Liver (tissue), 9 donors: ENCODE results near the gene IRX2. TPM values are rescaled to one million over a fixed set of nuclear protein-coding genes. Genes with fewer than 3 reads are reported as not detected.

Experiments used
- DNase-seq: peaks from one replicate; pipeline ENCODE4 v3.0.0-alpha.2; 2017; ENCODE audit warnings: low spot score
- H3K27ac ChIP-seq, 2 donors: one replicate each; pipeline ENCODE4 v1.7.0; 2013; ENCODE audit warnings: inconsistent platforms in 2 of 2, low read length in 2 of 2, control low read depth in 1 of 2, low read depth in 1 of 2, mild to moderate bottlenecking in 1 of 2
- H3K27me3 ChIP-seq, 4 donors: one replicate each; pipeline versions ENCODE4 v1.6.1 to v1.7.0; 2013; ENCODE audit warnings: low read length in 3 of 4, inconsistent platforms in 1 of 4, mild to moderate bottlenecking in 1 of 4, moderate library complexity in 1 of 4; ENCODE audit not compliant: control insufficient read depth in 4 of 4, insufficient read depth in 4 of 4
- H3K36me3 ChIP-seq, 4 donors: one replicate each; pipeline versions ENCODE4 v1.6.1 to v1.7.0; 2013; ENCODE audit warnings: low read length in 3 of 4, mild to moderate bottlenecking in 3 of 4, low read depth in 1 of 4, moderate library complexity in 1 of 4; ENCODE audit not compliant: control insufficient read depth in 4 of 4, insufficient read depth in 3 of 4
- H3K4me1 ChIP-seq, 4 donors: one replicate each; pipeline versions ENCODE4 v1.6.1 to v1.7.0; 2013; ENCODE audit warnings: low read length in 3 of 4, mild to moderate bottlenecking in 3 of 4, moderate library complexity in 1 of 4; ENCODE audit not compliant: control insufficient read depth in 4 of 4, insufficient read depth in 4 of 4
- H3K4me3 ChIP-seq, 3 donors: one replicate each; pipeline versions ENCODE4 v1.6.1 to v1.7.0; 2013; ENCODE audit warnings: low read length in 3 of 3, control low read depth in 1 of 3, low read depth in 1 of 3, mild to moderate bottlenecking in 1 of 3
- H3K9ac ChIP-seq, 2 donors: one replicate each; pipeline ENCODE4 v1.7.0; 2013; ENCODE audit warnings: low read length in 2 of 2, mild to moderate bottlenecking in 2 of 2, moderate library complexity in 2 of 2, control low read depth in 1 of 2, low read depth in 1 of 2
- H3K9me3 ChIP-seq, 4 donors: one replicate each; pipeline versions ENCODE4 v1.6.1 to v1.7.0; 2013; ENCODE audit warnings: low read length in 3 of 4; ENCODE audit not compliant: control insufficient read depth in 4 of 4
- EGR1 ChIP-seq, 2 donors: IDR thresholded peaks; 2 replicates each; pipeline ENCODE4 v1.6.1; 2016 to 2018; ENCODE audit warnings: antibody characterized with exemption in 2 of 2, low read depth in 2 of 2
- FOXA1 ChIP-seq: IDR thresholded peaks from 2 replicates; pipeline ENCODE4 v1.6.1; 2016; ENCODE audit warnings: antibody characterized with exemption
- FOXA2 ChIP-seq: IDR thresholded peaks from 2 replicates; pipeline ENCODE4 v1.6.1; 2016; ENCODE audit warnings: antibody characterized with exemption
- GABPA ChIP-seq, 2 donors: IDR thresholded peaks in 1 of 2; conservative IDR thresholded peaks in 1 of 2; 2 replicates each; pipeline ENCODE4 v1.6.1; 2016; ENCODE audit warnings: antibody characterized with exemption in 2 of 2, mild to moderate bottlenecking in 1 of 2, moderate library complexity in 1 of 2
- HNF4A ChIP-seq, 2 donors: conservative IDR thresholded peaks; 2 replicates each; pipeline ENCODE4 v1.6.1; 2016; ENCODE audit warnings: antibody characterized with exemption in 2 of 2, mild to moderate bottlenecking in 2 of 2
- HNF4G ChIP-seq: IDR thresholded peaks from 2 replicates; pipeline ENCODE4 v1.6.1; 2016; ENCODE audit warnings: antibody characterized with exemption
- JUND ChIP-seq, 2 donors: IDR thresholded peaks; 2 replicates each; pipeline ENCODE4 v1.6.1; 2016; ENCODE audit warnings: antibody characterized with exemption in 2 of 2
- NR2F2 ChIP-seq: IDR thresholded peaks from 2 replicates; pipeline ENCODE4 v1.6.1; 2016; ENCODE audit warnings: antibody characterized with exemption
- RAD21 ChIP-seq, 2 donors: IDR thresholded peaks; 2 replicates each; pipeline ENCODE4 v1.6.1; 2016; ENCODE audit warnings: antibody characterized with exemption in 2 of 2, mild to moderate bottlenecking in 2 of 2
- RXRA ChIP-seq, 2 donors: IDR thresholded peaks; 2 replicates each; pipeline ENCODE4 v1.6.1; 2017 to 2018; ENCODE audit warnings: antibody characterized with exemption in 2 of 2, mild to moderate bottlenecking in 1 of 2
- SP1 ChIP-seq: IDR thresholded peaks from 2 replicates; pipeline ENCODE4 v1.6.1; 2018; ENCODE audit warnings: antibody characterized with exemption, mild to moderate bottlenecking
- TAF1 ChIP-seq: conservative IDR thresholded peaks from 2 replicates; pipeline ENCODE4 v1.6.1; 2016; ENCODE audit warnings: antibody characterized with exemption, mild to moderate bottlenecking
- YY1 ChIP-seq: IDR thresholded peaks from 2 replicates; pipeline ENCODE4 v1.6.1; 2016; ENCODE audit warnings: antibody characterized with exemption, mild to moderate bottlenecking
- WGBS: extraction: QIAGEN DNeasy Blood & Tissue Kit; methylation state at CpG from one replicate; pipeline ENCODE4 v1.1.7; 2013; 5-methylcytosine and 5-hydroxymethylcytosine counted together
- polyA plus RNA-seq, 2 donors: library from polyadenylated mRNA; stranded (reverse) in 1 of 2; unstranded in 1 of 2; fragments of 200-250 nt in 1 of 2; fragments of >200 nt in 1 of 2; fragmentation: Nextera tagmentation in 1 of 2; extraction: Ambion mirVana in 1 of 2; gene quantifications; one replicate each; pipeline versions ENCODE4 v1.2.1 to v1.2.3, GENCODE V29; 2013 to 2015
- total RNA-seq, 2 donors: library from RNA; depleted of rRNA; stranded (reverse); fragments of >200 nt; gene quantifications; one replicate each; pipeline ENCODE4 v1.2.3, GENCODE V29; 2014
- TF ChIP-seq, protein P1 (sequence below): IDR thresholded peaks from 2 replicates; pipeline ENCODE4 v1.6.1; 2016; ENCODE audit warnings: antibody characterized with exemption
- TF ChIP-seq, protein P2 (sequence below): IDR thresholded peaks from 2 replicates; pipeline ENCODE4 v1.6.1; 2016; ENCODE audit warnings: antibody characterized with exemption, mild to moderate bottlenecking
- TF ChIP-seq, protein P3 (sequence below): fragments of 150-350 bp; IDR thresholded peaks from 2 replicates; pipeline ENCODE4 v1.5.1; 2017; ENCODE audit warnings: improper control_type of control experiment, low read depth, low read length; ENCODE audit not compliant: missing input control
- TF ChIP-seq, protein P4 (sequence below): IDR thresholded peaks from 2 replicates; pipeline ENCODE4 v1.6.1; 2016; ENCODE audit warnings: antibody characterized with exemption
- donor health status: healthy.
- donor health status: healthy.
- donor health status: healthy.
- donor health status: healthy.
- donor health status: healthy.

The IRX2 gene
- total and polyA plus RNA-seq, 4 donors: not detected

DNA sequence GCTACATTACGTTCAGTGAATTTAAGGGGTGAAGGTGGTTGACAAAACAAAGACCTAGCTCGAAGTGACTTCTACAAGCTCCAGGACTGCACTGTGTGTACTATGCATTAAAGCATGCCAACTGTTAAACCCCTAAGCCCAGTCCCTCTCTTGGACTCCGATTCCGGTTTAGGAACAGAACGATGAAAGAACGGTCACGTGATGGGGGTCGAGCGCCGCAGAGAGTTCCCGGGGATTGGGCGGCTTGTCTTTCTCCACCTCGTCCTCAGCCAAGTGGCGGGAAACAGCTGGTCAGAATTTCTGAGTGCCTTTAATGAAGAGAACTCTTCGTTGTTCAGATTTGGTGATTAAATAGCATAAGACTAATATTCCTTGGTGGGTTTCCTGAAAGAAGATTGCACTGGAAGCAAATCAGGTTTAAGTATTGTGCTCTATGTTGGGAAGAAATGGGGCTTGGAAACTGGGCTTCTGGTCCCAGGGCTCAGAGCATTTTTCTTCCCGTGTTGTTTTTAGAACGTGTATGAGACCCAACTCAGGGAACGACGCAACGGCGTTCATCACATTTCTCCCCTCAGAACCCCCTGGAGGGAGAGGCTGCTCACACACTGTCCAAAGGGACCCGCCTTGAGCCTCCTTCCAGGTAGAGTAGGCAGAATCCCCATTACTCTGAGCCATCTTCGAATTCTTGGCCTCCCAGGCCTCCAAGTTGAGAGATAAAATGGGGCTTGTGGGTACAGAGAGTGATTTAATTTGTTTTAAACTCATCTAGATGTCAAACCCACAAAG is 25.3 kb downstream of the IRX2 start:
- TF ChIP-seq NR2F2 (no peak), EGR1 (IDR thresholded peaks at IDR 0.05; ENCODE audit: low read depth in 2 of 2) (no peak), HNF4A (conservative IDR thresholded peaks at IDR 0.05) (no peak), FOXA2 (no peak), YY1 (no peak), RAD21 (IDR thresholded peaks at IDR 0.05) (no peak), SP1 (no peak), HNF4G (no peak), FOXA1 (no peak), GABPA (IDR thresholded peaks at IDR 0.05 in 1 of 2, conservative IDR thresholded peaks at IDR 0.05 in 1 of 2) (no peak), RXRA (IDR thresholded peaks at IDR 0.05) (no peak), JUND (IDR thresholded peaks at IDR 0.05) (no peak), TAF1 (no peak)
- TF ChIP-seq, protein P1, sequence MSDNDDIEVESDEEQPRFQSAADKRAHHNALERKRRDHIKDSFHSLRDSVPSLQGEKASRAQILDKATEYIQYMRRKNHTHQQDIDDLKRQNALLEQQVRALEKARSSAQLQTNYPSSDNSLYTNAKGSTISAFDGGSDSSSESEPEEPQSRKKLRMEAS: no peak
- TF ChIP-seq, protein P2, sequence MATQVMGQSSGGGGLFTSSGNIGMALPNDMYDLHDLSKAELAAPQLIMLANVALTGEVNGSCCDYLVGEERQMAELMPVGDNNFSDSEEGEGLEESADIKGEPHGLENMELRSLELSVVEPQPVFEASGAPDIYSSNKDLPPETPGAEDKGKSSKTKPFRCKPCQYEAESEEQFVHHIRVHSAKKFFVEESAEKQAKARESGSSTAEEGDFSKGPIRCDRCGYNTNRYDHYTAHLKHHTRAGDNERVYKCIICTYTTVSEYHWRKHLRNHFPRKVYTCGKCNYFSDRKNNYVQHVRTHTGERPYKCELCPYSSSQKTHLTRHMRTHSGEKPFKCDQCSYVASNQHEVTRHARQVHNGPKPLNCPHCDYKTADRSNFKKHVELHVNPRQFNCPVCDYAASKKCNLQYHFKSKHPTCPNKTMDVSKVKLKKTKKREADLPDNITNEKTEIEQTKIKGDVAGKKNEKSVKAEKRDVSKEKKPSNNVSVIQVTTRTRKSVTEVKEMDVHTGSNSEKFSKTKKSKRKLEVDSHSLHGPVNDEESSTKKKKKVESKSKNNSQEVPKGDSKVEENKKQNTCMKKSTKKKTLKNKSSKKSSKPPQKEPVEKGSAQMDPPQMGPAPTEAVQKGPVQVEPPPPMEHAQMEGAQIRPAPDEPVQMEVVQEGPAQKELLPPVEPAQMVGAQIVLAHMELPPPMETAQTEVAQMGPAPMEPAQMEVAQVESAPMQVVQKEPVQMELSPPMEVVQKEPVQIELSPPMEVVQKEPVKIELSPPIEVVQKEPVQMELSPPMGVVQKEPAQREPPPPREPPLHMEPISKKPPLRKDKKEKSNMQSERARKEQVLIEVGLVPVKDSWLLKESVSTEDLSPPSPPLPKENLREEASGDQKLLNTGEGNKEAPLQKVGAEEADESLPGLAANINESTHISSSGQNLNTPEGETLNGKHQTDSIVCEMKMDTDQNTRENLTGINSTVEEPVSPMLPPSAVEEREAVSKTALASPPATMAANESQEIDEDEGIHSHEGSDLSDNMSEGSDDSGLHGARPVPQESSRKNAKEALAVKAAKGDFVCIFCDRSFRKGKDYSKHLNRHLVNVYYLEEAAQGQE: no peak
- TF ChIP-seq, protein P3, sequence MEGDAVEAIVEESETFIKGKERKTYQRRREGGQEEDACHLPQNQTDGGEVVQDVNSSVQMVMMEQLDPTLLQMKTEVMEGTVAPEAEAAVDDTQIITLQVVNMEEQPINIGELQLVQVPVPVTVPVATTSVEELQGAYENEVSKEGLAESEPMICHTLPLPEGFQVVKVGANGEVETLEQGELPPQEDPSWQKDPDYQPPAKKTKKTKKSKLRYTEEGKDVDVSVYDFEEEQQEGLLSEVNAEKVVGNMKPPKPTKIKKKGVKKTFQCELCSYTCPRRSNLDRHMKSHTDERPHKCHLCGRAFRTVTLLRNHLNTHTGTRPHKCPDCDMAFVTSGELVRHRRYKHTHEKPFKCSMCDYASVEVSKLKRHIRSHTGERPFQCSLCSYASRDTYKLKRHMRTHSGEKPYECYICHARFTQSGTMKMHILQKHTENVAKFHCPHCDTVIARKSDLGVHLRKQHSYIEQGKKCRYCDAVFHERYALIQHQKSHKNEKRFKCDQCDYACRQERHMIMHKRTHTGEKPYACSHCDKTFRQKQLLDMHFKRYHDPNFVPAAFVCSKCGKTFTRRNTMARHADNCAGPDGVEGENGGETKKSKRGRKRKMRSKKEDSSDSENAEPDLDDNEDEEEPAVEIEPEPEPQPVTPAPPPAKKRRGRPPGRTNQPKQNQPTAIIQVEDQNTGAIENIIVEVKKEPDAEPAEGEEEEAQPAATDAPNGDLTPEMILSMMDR: no peak
- TF ChIP-seq, protein P4, sequence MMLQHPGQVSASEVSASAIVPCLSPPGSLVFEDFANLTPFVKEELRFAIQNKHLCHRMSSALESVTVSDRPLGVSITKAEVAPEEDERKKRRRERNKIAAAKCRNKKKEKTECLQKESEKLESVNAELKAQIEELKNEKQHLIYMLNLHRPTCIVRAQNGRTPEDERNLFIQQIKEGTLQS: no peak
- DNase-seq: no peak
- H3K27ac ChIP-seq: no peak overlapping the region
- H3K9ac ChIP-seq: no peak overlapping the region
- no peaks in the 10 kb centered on the region for H3K9me3 ChIP-seq
- 87% methylated on average over 23 of the region's 23 CpGs for WGBS
- H3K4me1 ChIP-seq: no peaks in the 10 kb centered on the region
- H3K27me3 ChIP-seq: peaks cover 0 to 11% (median 3%) of the 10 kb centered on the region in 4 donors
- no peaks in the 10 kb centered on the region for H3K36me3 ChIP-seq
- H3K4me3 ChIP-seq: no peak overlapping the region

DNA sequence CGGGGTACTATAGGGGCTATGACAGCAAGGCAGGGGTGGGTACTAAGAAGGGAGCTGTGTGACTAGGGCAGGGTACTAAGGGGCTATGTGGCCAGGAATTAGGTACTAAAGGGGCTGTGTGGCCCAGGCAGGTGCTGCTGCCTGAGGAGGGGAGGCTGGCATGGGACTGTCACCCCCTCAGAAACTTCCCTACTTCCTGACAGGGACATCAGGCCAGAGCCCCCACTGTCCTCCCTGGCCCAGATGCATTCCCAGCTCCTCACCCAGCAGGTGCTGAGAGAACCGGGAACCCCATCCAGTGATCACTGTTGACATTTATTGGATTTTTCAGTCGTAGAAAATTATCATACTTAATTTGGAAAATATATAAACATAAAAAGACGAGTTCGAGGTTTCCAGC is 26.6 kb downstream of the IRX2 start:
- Histone ChIP-seq H3K27me3 (peaks cover 0 to 12% (median 3%) of the 10 kb centered on the region in 4 donors), H3K9me3 (no peaks in the 10 kb centered on the region), H3K4me3 (no peak overlapping the region), H3K9ac (no peak overlapping the region), H3K36me3 (no peaks in the 10 kb centered on the region), H3K4me1 (no peaks in the 10 kb centered on the region), H3K27ac (no peak overlapping the region)
- no peak for DNase-seq
- 79% methylated on average over 5 of the region's 5 CpGs for WGBS
- TF ChIP-seq, protein P1: no peak
- TF ChIP-seq GABPA (IDR thresholded peaks at IDR 0.05 in 1 of 2, conservative IDR thresholded peaks at IDR 0.05 in 1 of 2) (no peak), FOXA2 (no peak)
